C4-2B (cell line): ENCODE measurements around the gene POLN.

ENCODE experiments used
- ZFX ChIP-seq: fragments of 450-650 bp; IDR thresholded peaks from 2 replicates; pipeline ENCODE4 v1.6.1; 2017
- TF ChIP-seq, protein P1 (sequence below): fragments of 450-650 bp; conservative IDR thresholded peaks from 2 replicates; pipeline ENCODE4 v1.5.1; 2017; ENCODE audit warnings: mild to moderate bottlenecking

DNA sequence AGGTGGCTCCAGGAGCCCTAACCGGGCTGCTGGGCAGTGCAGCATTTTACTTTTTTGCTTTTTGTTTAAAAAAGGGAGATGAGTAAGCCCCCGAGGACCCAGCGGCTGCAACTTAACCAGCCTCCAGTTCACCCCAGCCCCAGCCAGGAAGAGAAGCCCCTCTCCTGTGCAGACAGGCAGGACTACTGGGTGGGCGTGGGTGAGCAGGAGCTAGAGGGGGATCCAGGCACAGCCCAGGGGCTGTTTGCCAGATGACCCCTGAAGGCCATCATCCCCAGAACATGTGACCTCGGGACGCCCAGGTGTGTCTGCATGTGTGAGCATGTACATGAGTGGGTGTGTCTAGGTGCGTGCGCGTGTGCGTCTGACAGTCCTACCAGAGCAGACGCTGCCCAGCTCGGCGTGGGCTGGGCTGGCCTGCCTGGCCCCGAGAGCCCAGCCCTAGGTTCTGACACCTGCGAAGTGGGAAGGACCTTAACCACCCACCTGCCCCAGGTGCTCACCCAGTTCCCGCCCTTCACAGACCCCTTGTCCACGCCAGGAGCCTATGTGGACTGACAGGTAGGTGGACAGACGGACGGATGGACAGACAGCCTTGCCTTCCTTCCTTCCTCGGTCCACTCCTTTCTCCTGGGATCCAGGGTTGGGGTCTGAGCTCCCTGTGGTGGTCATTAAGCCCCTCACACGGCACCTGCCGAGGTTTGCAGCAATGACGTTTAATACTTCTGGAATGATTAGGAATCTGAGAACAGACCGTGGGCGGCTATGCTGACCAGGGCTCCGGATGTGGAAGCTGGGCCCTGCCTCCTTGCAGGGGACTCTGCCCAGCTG lies 7.8 kb upstream of the POLN start:
- TF ChIP-seq, protein P1, sequence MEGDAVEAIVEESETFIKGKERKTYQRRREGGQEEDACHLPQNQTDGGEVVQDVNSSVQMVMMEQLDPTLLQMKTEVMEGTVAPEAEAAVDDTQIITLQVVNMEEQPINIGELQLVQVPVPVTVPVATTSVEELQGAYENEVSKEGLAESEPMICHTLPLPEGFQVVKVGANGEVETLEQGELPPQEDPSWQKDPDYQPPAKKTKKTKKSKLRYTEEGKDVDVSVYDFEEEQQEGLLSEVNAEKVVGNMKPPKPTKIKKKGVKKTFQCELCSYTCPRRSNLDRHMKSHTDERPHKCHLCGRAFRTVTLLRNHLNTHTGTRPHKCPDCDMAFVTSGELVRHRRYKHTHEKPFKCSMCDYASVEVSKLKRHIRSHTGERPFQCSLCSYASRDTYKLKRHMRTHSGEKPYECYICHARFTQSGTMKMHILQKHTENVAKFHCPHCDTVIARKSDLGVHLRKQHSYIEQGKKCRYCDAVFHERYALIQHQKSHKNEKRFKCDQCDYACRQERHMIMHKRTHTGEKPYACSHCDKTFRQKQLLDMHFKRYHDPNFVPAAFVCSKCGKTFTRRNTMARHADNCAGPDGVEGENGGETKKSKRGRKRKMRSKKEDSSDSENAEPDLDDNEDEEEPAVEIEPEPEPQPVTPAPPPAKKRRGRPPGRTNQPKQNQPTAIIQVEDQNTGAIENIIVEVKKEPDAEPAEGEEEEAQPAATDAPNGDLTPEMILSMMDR, result no peak
- no peak for TF ChIP-seq ZFX
